HL-60 (cell line): Measurements from ENCODE around the gene GPATCH1.

Source experiments
- DNase-seq, 2 experiments: peaks; one replicate each; pipeline ENCODE4 v3.0.0-alpha.2; 2010 to 2020; ENCODE audit warnings: low read depth in 1 of 2, low spot score in 1 of 2
- H3K27ac ChIP-seq: fragments of 250-450 bp; sonication (Bioruptor Pico); replicated peaks from 2 replicates; pipeline ENCODE4 v1.5.1; 2020; ENCODE audit warnings: mild to moderate bottlenecking, moderate library complexity
- H3K27me3 ChIP-seq: fragments of 250-450 bp; sonication (Bioruptor Pico); 2 replicates; pipeline ENCODE4 v1.5.1; 2021; ENCODE audit warnings: mild to moderate bottlenecking, moderate library complexity; ENCODE audit not compliant: insufficient read depth, poor library complexity, severe bottlenecking
- H3K4me3 ChIP-seq: replicated peaks from 2 replicates; pipeline ENCODE4 v1.5.1; 2011; ENCODE audit warnings: mild to moderate bottlenecking, control low read depth, low read length; ENCODE audit not compliant: insufficient read depth
- GABPA ChIP-seq: IDR thresholded peaks from 2 replicates; pipeline ENCODE4 v1.6.1; 2012; ENCODE audit warnings: low read depth
- POLR2AphosphoS5 ChIP-seq: IDR thresholded peaks from 2 replicates; pipeline ENCODE4 v1.6.1; 2012; ENCODE audit warnings: low read depth
- SPI1 ChIP-seq: IDR thresholded peaks from 2 replicates; pipeline ENCODE4 v1.6.1; 2012; ENCODE audit warnings: low read depth, mild to moderate bottlenecking, borderline replicate concordance
- TF ChIP-seq, protein P1 (sequence below): IDR thresholded peaks from one replicate; pipeline ENCODE4 v1.5.1; 2011; ENCODE audit warnings: low read length, control low read depth, inconsistent platforms; ENCODE audit not compliant: insufficient read depth
- TF ChIP-seq, protein P2 (sequence below): IDR thresholded peaks from 2 replicates; pipeline ENCODE4 v1.6.1; 2012; ENCODE audit warnings: low read depth; ENCODE audit not compliant: insufficient replicate concordance

Gene GPATCH1

DNA sequence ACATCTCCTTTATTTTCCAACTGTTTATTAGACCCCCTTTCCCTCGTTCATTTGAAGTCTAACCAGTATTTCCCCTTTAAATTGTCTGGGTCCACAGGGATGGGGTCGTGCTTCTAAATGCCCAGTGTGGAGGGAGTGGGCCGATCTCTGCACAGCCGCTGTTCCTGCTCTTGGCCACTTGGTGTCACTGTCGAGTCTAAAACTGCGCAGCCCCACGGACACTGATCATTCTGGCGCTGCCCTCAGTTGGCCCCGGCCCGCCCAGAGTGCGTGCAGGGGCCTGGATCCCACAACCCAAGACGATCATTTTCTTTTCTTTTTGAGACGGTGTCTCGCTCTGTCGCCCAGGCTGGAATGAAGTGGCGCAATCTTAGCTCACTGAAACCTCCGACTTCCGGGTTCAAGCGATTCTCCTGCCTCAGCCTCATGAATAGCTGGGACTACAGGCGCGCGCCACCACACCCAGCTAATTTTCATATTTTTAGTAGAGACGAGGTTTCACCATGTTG lies 63.0 kb downstream of the GPATCH1 start:
- Histone ChIP-seq H3K4me3 (peak overlapping the region; percentile 17), H3K27ac (peak overlapping the region; percentile 67), H3K27me3 (no peaks in the 10 kb centered on the region)
- peak in 1 of 2 experiments; percentile 72 for DNase-seq
- no peak for TF ChIP-seq POLR2AphosphoS5
- TF ChIP-seq, protein P1, sequence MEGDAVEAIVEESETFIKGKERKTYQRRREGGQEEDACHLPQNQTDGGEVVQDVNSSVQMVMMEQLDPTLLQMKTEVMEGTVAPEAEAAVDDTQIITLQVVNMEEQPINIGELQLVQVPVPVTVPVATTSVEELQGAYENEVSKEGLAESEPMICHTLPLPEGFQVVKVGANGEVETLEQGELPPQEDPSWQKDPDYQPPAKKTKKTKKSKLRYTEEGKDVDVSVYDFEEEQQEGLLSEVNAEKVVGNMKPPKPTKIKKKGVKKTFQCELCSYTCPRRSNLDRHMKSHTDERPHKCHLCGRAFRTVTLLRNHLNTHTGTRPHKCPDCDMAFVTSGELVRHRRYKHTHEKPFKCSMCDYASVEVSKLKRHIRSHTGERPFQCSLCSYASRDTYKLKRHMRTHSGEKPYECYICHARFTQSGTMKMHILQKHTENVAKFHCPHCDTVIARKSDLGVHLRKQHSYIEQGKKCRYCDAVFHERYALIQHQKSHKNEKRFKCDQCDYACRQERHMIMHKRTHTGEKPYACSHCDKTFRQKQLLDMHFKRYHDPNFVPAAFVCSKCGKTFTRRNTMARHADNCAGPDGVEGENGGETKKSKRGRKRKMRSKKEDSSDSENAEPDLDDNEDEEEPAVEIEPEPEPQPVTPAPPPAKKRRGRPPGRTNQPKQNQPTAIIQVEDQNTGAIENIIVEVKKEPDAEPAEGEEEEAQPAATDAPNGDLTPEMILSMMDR: peak; percentile 99

DNA sequence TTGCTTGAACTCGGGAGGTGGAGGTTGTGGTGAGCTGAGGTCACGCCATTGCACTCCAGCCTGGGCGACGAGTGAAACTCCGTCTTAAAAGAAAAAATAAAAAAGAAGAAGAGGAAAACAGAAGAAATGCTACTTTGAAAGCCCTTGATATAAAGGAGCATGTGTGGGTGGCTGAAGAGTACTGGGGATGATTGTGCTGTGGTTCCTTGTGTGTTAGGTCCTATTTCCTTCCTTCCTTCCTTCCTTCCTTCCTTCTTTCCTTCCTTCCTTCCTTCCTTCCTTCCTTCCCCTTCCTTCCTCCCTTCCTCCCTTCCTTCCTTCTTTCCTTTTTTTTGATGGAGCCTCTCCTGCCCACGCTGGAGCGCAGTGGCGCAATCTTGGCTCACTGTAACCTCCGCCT lies 65.2 kb downstream of the GPATCH1 start:
- Histone ChIP-seq H3K27ac (no peak overlapping the region), H3K27me3 (no peaks in the 10 kb centered on the region), H3K4me3 (no peak overlapping the region)
- TF ChIP-seq SPI1 (no peak), GABPA (no peak), POLR2AphosphoS5 (no peak)
- TF ChIP-seq, protein P1: no peak
- TF ChIP-seq, protein P2, sequence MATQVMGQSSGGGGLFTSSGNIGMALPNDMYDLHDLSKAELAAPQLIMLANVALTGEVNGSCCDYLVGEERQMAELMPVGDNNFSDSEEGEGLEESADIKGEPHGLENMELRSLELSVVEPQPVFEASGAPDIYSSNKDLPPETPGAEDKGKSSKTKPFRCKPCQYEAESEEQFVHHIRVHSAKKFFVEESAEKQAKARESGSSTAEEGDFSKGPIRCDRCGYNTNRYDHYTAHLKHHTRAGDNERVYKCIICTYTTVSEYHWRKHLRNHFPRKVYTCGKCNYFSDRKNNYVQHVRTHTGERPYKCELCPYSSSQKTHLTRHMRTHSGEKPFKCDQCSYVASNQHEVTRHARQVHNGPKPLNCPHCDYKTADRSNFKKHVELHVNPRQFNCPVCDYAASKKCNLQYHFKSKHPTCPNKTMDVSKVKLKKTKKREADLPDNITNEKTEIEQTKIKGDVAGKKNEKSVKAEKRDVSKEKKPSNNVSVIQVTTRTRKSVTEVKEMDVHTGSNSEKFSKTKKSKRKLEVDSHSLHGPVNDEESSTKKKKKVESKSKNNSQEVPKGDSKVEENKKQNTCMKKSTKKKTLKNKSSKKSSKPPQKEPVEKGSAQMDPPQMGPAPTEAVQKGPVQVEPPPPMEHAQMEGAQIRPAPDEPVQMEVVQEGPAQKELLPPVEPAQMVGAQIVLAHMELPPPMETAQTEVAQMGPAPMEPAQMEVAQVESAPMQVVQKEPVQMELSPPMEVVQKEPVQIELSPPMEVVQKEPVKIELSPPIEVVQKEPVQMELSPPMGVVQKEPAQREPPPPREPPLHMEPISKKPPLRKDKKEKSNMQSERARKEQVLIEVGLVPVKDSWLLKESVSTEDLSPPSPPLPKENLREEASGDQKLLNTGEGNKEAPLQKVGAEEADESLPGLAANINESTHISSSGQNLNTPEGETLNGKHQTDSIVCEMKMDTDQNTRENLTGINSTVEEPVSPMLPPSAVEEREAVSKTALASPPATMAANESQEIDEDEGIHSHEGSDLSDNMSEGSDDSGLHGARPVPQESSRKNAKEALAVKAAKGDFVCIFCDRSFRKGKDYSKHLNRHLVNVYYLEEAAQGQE: no peak
- DNase-seq: no peak

DNA sequence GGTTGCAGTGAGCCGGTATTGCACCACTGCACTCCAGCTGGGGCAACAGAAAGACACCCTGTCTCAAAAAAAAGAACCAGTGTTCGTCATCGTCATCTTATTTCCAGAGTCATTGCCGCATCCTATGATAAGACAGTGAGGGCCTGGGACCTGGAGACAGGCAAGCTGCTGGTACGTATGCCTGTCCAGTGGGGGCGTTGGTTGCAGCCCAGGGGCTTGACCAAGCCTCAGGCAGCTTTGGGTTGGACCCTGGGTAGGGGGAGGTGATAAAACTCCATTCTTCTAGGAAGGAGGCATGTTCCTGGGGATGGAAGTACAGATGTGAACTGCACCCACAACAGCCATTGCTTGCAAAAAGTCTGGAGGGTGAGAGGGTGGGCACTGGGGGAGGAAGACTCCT lies 66.6 kb downstream of the GPATCH1 start:
- Histone ChIP-seq H3K4me3 (no peak overlapping the region), H3K27ac (no peak overlapping the region), H3K27me3 (no peaks in the 10 kb centered on the region)
- no peak for DNase-seq
- TF ChIP-seq GABPA (no peak), SPI1 (no peak)
- TF ChIP-seq, protein P1: no peak

DNA sequence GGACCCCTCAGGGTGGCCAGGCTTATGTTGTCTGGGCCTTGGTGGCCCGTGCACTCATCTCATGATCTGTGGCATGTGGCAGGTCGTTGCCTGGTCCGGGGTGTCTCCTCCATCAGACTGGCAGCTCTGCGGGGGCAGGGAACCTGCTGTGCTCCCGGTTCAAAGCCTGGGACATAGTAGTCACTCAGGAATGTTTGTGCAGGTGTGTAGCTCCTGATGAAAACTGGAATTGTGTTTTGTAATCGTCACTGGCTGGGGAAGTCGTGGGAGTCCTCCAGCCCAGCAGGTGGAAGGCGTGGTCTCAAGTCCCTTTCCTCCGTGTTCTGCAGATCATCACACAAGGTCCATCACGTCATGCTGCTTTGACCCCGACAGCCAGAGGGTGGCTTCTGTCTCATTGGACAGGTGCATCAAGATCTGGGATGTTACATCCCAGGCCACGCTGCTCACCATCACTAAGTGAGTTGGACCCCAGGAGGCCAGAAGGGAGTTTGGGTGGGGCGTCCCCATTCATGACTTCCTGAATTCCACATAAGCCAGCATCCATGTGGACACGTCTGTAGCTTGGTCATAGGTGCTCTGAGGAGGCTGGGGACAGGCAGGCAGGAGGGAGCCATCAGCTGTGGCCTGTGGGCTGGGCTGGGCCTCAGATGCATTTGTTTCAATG lies 70.0 kb downstream of the GPATCH1 start:
- no peak overlapping the region for H3K4me3 ChIP-seq
- no peak overlapping the region for H3K27ac ChIP-seq
- H3K27me3 ChIP-seq: no peaks in the 10 kb centered on the region
- DNase-seq: no peak
- TF ChIP-seq SPI1 (no peak), GABPA (no peak), POLR2AphosphoS5 (no peak)
- TF ChIP-seq, protein P1: no peak
- TF ChIP-seq, protein P2: no peak
